ENCODE results near the gene KDM1A. TPM values are rescaled to one million over a fixed set of nuclear protein-coding genes. Genes with fewer than 3 reads are reported as not detected.

KDM1A gene
- total and polyA plus RNA-seq, 9 of the 15 experiments (the other 6 are each of a cell fraction or from before 2014, with no cell fraction given): 59.2 to 181 (median 168) TPM

- TF ChIP-seq, protein P1, sequence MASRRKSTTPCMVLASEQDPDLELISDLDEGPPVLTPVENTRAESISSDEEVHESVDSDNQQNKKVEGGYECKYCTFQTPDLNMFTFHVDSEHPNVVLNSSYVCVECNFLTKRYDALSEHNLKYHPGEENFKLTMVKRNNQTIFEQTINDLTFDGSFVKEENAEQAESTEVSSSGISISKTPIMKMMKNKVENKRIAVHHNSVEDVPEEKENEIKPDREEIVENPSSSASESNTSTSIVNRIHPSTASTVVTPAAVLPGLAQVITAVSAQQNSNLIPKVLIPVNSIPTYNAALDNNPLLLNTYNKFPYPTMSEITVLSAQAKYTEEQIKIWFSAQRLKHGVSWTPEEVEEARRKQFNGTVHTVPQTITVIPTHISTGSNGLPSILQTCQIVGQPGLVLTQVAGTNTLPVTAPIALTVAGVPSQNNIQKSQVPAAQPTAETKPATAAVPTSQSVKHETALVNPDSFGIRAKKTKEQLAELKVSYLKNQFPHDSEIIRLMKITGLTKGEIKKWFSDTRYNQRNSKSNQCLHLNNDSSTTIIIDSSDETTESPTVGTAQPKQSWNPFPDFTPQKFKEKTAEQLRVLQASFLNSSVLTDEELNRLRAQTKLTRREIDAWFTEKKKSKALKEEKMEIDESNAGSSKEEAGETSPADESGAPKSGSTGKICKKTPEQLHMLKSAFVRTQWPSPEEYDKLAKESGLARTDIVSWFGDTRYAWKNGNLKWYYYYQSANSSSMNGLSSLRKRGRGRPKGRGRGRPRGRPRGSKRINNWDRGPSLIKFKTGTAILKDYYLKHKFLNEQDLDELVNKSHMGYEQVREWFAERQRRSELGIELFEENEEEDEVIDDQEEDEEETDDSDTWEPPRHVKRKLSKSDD (conservative IDR thresholded peaks at IDR 0.05; ENCODE audit: low read length): peak; percentile 62; the same call in 1 of the 2 replicates
- 0 out of 2 replicates have a peak, but pooled peaks have one; percentile 23 for TF ChIP-seq HMBOX1 (IDR thresholded peaks at IDR 0.05)
- no peak for TF ChIP-seq MCM5 (IDR thresholded peaks at IDR 0.05; ENCODE audit: low read depth)
- TF ChIP-seq JUND (IDR thresholded peaks at IDR 0.05; ENCODE audit: borderline replicate concordance, low read depth, low read length): peak; percentile 21; the same call in 1 of the 2 replicates
- peak; percentile 61; the same call in 2 of the 3 replicates for TF ChIP-seq JUND (tag; IDR thresholded peaks at IDR 0.05; ENCODE audit: borderline replicate concordance, low read depth, low read length)
- peak; percentile 39; the same call in 1 of the 2 replicates for TF ChIP-seq CBX1 (IDR thresholded peaks at IDR 0.05; ENCODE audit: low read depth)
- peak; percentile 44 for TF ChIP-seq NEUROD1 (IDR thresholded peaks at IDR 0.05; ENCODE audit: borderline replicate concordance, low read depth, low read length, partially characterized antibody)
- TF ChIP-seq PTBP1 (IDR thresholded peaks at IDR 0.05; ENCODE audit: low read depth, low read length): 0 out of 2 replicates have a peak, but pooled peaks have one; percentile 28
- TF ChIP-seq KLF16 (IDR thresholded peaks at IDR 0.05): peak; percentile 38; the same call in 1 of the 2 replicates
- TF ChIP-seq ZNF263 (CRISPR knock-in tag; IDR thresholded peaks at IDR 0.05; ENCODE audit: borderline replicate concordance): no peak; the same call in 1 of the 2 replicates
- 0 out of 2 replicates have a peak, but pooled peaks have one; percentile 18 for TF ChIP-seq ZNF143 (CRISPR knock-in tag; IDR thresholded peaks at IDR 0.05)
- TF ChIP-seq, protein P2, sequence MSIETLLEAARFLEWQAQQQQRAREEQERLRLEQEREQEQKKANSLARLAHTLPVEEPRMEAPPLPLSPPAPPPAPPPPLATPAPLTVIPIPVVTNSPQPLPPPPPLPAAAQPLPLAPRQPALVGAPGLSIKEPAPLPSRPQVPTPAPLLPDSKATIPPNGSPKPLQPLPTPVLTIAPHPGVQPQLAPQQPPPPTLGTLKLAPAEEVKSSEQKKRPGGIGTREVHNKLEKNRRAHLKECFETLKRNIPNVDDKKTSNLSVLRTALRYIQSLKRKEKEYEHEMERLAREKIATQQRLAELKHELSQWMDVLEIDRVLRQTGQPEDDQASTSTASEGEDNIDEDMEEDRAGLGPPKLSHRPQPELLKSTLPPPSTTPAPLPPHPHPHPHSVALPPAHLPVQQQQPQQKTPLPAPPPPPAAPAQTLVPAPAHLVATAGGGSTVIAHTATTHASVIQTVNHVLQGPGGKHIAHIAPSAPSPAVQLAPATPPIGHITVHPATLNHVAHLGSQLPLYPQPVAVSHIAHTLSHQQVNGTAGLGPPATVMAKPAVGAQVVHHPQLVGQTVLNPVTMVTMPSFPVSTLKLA (conservative IDR thresholded peaks at IDR 0.05): peak; percentile 65 to 69; a peak in 3 of 4 replicates
- TF ChIP-seq SMC3 (conservative IDR thresholded peaks at IDR 0.05; ENCODE audit: insufficient read depth, low read depth, low read length): peak; percentile 90
- TF ChIP-seq ATF2 (CRISPR knock-in tag; IDR thresholded peaks at IDR 0.05): no peak
- peak in 1 of 2 experiments; percentile 41; a peak in 1 of 4 replicates for TF ChIP-seq SRF (CRISPR knock-in tag; IDR thresholded peaks at IDR 0.05)
- TF ChIP-seq SOX6 (IDR thresholded peaks at IDR 0.05): 0 out of 2 replicates have a peak, but pooled peaks have one; percentile 35
- no peak for TF ChIP-seq ZNF146 (CRISPR knock-in tag; IDR thresholded peaks at IDR 0.05; ENCODE audit: unreplicated experiment)
- TF ChIP-seq SMARCA5 (IDR thresholded peaks at IDR 0.05): peak; percentile 86; the same call in 1 of the 2 replicates
- 0 out of 2 replicates have a peak, but pooled peaks have one; percentile 20 for TF ChIP-seq GABPB1 (CRISPR knock-in tag; IDR thresholded peaks at IDR 0.05)
Observed at GRCh38 chr1:22976461-22977243, 42.6 kb upstream of the KDM1A start (continued).

Data from K562 (cell line).